Upper lobe of left lung (tissue), 4 donors: ENCODE measurements around the gene PTGER1.

Source experiments
- CTCF ChIP-seq, 6 experiments: fragments of 450-650 bp in 4 of 6; fragments of 200-600 bp in 2 of 6; sonication (generic) in 2 of 6; IDR thresholded peaks; one replicate each; pipeline ENCODE4 v1.5.1; 2016 to 2019; ENCODE audit warnings: antibody characterized with exemption in 6 of 6
- POLR2A ChIP-seq, 4 donors: fragments of 450-650 bp; IDR thresholded peaks; one replicate each; pipeline ENCODE4 v1.5.1; 2016 to 2017; ENCODE audit warnings: antibody characterized with exemption in 4 of 4, mild to moderate bottlenecking in 2 of 4
- POLR2AphosphoS5 ChIP-seq, 2 donors: sonication (generic); formaldehyde crosslinking; IDR thresholded peaks; one replicate each; pipeline ENCODE4 v1.5.1; 2017; ENCODE audit warnings: antibody characterized with exemption in 2 of 2

- TF ChIP-seq CTCF (IDR thresholded peaks at IDR 0.05) (no peak), POLR2A (IDR thresholded peaks at IDR 0.05) (no peak), POLR2AphosphoS5 (IDR thresholded peaks at IDR 0.05) (no peak)
Observed at GRCh38 chr19:14428882-14429416, 46.2 kb downstream of the PTGER1 start.
